Measurements from ENCODE around the gene PDE4C.

DNA sequence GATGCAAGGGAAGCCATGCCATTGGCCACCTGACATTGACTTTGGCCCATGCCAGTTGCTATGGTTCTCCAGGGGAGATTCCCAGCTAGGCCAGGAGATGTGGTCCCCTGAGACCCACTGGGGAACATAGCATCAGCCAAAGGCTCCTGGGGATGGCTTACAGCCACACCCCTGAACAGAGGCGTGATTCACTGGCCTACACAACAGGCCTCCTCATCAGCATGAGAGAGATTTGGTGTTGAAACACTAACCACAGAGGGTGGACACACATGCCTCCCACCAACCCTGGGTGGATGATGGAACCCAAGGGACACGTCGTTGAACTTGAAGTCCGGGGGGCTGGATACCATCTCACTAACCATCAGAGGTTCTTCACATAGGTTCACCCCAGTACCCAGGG lies 33.7 kb upstream of the PDE4C start:
- TF ChIP-seq CTCF (conservative IDR thresholded peaks at IDR 0.05 in 1 of 2, IDR thresholded peaks at IDR 0.05 in 1 of 2; ENCODE audit: low read depth in 1 of 2, low read length in 2 of 2): no peak
- TF ChIP-seq EZH2 (IDR thresholded peaks at IDR 0.05; ENCODE audit: low read length, missing control alignments): no peak

Measured in fibroblast of lung (primary cell).